ENCODE results near the gene RGR. TPM values are rescaled to one million over a fixed set of nuclear protein-coding genes. Genes with fewer than 3 reads are reported as not detected.

The RGR gene
- total RNA-seq, 8 experiments from 2014 or later = 0.36 to 5.2 (median 1.1) TPM; not detected in 1

DNA sequence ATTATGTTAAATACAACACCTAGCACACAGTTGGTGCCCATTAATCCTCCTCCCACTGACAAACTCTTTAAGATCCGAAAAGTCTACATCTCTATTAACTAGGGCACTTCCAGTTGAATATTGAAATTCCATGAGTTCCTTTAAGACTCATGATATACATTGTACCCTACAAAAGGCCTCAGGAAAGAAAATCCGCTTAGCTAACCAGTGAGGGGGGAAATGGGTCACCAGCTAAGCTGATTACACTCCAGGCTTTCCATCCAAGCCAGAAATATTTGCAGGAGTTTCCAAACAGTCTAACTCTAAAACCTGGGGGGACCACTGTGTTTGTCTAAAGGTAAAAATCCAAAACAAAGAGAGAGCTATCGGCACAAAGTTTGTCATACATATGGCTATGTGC is 18.2 kb upstream of the RGR start:
- Histone ChIP-seq H3K4me1 (replicated peaks in 1 of 2) (peaks cover 0 to 3% of the 10 kb centered on the region in 2 donors), H3K4me3 (no peak overlapping the region), H3K27ac (no peak overlapping the region)
- 18 to 100% (median 52%) methylated on average over 1 to 3 of the region's 3 CpGs; no CpG with 5 or more reads in 4 of the 10 experiments for WGBS, 10 experiments
- no peak for ATAC-seq (replicated peaks in 6 of 8)
- in situ Hi-C loops (cut with MboI; ENCODE audit: low pct_unique_long_range_greater_than_20kb in 2 of 9, low sequenced_read_pairs in 9 of 9, unreplicated experiment in 9 of 9) = no loop called here

DNA sequence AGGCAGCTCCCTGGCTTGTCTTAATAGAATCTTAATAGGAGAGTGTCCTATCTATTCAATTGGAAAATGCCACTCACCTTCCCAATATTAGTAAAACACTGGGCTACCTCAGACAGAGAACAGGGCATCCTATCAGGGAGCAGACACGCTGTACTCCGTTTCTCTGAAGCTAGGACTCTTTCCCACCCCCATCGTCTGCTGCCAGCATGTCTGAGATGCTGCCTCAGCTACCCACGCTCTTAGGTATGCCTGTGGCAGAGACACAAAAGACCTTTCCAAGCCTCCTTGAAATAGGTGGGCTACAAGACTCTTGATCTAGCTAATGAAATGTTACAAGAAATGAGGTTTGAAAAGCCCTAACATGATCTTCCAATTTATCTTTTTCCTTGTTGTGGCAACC is 17.0 kb upstream of the RGR start:
- Histone ChIP-seq H3K4me3 (no peak overlapping the region), H3K4me1 (replicated peaks in 1 of 2) (peaks cover 0 to 3% of the 10 kb centered on the region in 2 donors), H3K27ac (no peak overlapping the region)
- 0 to 82% (median 58%) methylated on average over 1 to 3 of the region's 4 CpGs; no CpG with 5 or more reads in 4 of the 10 experiments for WGBS, 10 experiments
- in situ Hi-C loops (cut with MboI; ENCODE audit: low pct_unique_long_range_greater_than_20kb in 2 of 9, low sequenced_read_pairs in 9 of 9, unreplicated experiment in 9 of 9) = no loop called here
- no peak for ATAC-seq (replicated peaks in 6 of 8)

DNA sequence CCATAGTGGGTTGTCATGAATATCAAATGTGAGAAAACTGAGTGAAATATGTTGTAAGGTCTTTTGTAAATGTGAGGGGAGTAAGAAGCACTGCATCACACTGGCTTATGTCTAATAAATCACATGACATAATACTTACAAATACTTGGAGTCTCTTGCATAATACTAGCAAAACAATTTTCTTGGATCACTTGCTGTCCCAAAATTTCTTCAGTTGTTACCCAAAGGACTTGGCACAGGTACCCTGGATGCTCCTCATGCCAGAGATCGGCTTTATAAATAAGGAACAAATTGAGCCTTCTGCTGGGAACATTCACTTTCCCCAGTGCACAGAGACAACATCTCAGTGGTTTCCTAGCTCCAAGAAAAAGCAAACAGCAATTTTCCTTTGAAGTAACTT is 14.5 kb upstream of the RGR start:
- peak in 1 of 8 experiments; percentile 26 for ATAC-seq (replicated peaks in 6 of 8)
- in situ Hi-C loops (cut with MboI; ENCODE audit: low pct_unique_long_range_greater_than_20kb in 2 of 9, low sequenced_read_pairs in 9 of 9, unreplicated experiment in 9 of 9) = no loop called here
- peaks cover 3 to 13% of the 10 kb centered on the region in 2 donors for H3K4me1 ChIP-seq (replicated peaks in 1 of 2)
- no peak overlapping the region for H3K4me3 ChIP-seq
- no peak overlapping the region for H3K27ac ChIP-seq
- 0 to 100% (median 80%) methylated on average over 1 of the region's 1 CpG; no CpG with 5 or more reads in 5 of the 10 experiments for WGBS, 10 experiments

DNA sequence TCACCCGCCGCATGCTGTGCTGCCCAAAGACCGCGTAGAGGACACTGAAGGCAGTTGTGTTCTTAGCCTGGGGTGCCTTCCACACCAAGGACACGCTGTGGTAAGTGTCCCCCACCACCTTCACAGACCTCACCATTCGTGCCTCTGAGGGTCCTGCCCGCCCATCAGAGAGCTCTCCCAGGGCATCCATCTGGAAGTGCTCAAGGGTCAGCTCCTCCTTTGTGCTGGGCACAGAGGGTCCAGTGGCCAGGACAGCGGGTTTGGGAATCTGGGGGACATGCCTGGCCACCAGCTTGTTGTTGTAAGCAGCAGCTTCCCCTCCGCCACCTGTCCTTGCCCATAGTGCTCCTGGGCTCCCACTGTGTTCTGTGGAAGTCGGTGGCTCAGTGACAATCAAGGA is 12.5 kb upstream of the RGR start:
- in situ Hi-C loops (cut with MboI; ENCODE audit: low pct_unique_long_range_greater_than_20kb in 2 of 9, low sequenced_read_pairs in 9 of 9, unreplicated experiment in 9 of 9) = no loop called here
- no peak for ATAC-seq (replicated peaks in 6 of 8)
- 28 to 100% (median 80%) methylated on average over 1 to 4 of the region's 10 CpGs; no CpG with 5 or more reads in 6 of the 10 experiments for WGBS, 10 experiments
- Histone ChIP-seq H3K4me1 (replicated peaks in 1 of 2) (peaks cover 0 to 13% of the 10 kb centered on the region in 2 donors), H3K4me3 (no peak overlapping the region), H3K27ac (no peak overlapping the region)

DNA sequence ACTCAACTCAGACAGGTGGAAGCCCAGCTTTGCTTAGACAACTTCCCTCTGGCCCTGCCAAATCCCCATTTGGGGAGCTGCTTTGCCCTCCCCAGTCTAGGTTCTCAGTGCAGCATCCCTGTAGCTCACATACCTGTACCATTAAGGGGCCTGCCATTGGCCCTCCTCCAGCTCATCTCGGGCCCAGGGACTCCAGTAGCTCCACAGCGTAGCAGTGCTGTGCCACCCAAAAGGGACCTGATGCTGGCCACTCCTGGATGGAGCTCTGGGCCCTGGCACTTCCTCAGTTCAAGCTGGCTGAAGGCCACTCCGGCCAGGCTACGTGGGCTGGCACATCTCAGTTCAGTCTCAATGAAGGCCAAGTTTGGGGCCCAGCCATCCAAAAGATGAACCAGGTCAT is 10.9 kb upstream of the RGR start:
- no peak for ATAC-seq (replicated peaks in 6 of 8)
- Histone ChIP-seq H3K4me3 (no peak overlapping the region), H3K4me1 (replicated peaks in 1 of 2) (peaks cover 0 to 13% of the 10 kb centered on the region in 2 donors), H3K27ac (peak overlapping the region in 1 of 2 donors; percentile 41)
- 80% methylated on average over 1 of the region's 4 CpGs; no CpG with 5 or more reads in 9 of the 10 experiments for WGBS, 10 experiments
- in situ Hi-C loops (cut with MboI; ENCODE audit: low pct_unique_long_range_greater_than_20kb in 2 of 9, low sequenced_read_pairs in 9 of 9, unreplicated experiment in 9 of 9) = no loop called here

DNA sequence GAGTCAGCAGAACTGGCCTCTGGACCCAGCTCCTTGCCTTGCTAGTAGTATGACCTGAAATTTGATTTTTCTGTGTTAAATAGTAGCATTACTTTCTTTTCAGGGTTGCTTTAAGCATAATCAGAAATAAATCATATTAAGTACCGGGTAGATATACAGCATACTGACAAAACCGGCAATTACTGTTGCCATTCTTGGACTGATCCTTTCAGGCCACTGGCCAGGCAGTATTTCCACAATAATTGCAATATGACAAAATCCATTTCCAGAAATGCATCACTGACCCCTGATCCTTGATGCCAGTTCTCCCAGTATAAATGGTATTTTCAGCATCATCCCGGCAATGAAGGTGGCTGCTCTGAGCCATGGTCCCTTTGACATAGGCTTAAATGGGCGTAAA is 10.4 kb upstream of the RGR start:
- H3K4me1 ChIP-seq (replicated peaks in 1 of 2) = peaks cover 0 to 13% of the 10 kb centered on the region in 2 donors
- H3K4me3 ChIP-seq = no peak overlapping the region
- 37 to 87% (median 73%) methylated on average over 1 to 4 of the region's 4 CpGs; no CpG with 5 or more reads in 2 of the 10 experiments for WGBS, 10 experiments
- ATAC-seq (replicated peaks in 6 of 8) = peak in 5 of 8 experiments; percentile 23 to 89 (median 65)
- in situ Hi-C loops (cut with MboI; ENCODE audit: low pct_unique_long_range_greater_than_20kb in 2 of 9, low sequenced_read_pairs in 9 of 9, unreplicated experiment in 9 of 9) = no loop called here
- H3K27ac ChIP-seq = peak overlapping the region in 1 of 2 donors; percentile 41

DNA sequence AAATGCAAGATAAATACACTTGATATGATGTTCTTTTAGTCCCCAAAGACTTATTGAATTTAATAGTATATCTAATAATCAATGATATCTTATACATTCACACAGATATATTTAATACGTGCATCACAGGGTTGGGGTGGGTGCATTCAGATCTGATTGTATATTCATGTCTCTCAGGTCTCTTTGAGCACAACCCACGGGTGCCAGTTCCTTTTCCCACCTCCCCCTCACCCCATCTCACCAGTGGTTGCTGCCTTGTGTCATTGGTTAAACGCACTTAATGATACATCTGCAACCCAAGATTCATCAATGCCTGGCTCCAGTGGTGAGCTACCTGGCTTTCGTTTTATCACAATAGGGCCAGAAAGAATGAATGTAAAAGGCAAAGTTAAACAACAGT is 9.8 kb upstream of the RGR start:
- Histone ChIP-seq H3K27ac (no peak overlapping the region), H3K4me3 (no peak overlapping the region), H3K4me1 (replicated peaks in 1 of 2) (peaks cover 0 to 13% of the 10 kb centered on the region in 2 donors)
- 17 to 90% (median 38%) methylated on average over 1 to 3 of the region's 4 CpGs; no CpG with 5 or more reads in 5 of the 10 experiments for WGBS, 10 experiments
- no peak for ATAC-seq (replicated peaks in 6 of 8)
- in situ Hi-C loops (cut with MboI; ENCODE audit: low pct_unique_long_range_greater_than_20kb in 2 of 9, low sequenced_read_pairs in 9 of 9, unreplicated experiment in 9 of 9) = no loop called here

DNA sequence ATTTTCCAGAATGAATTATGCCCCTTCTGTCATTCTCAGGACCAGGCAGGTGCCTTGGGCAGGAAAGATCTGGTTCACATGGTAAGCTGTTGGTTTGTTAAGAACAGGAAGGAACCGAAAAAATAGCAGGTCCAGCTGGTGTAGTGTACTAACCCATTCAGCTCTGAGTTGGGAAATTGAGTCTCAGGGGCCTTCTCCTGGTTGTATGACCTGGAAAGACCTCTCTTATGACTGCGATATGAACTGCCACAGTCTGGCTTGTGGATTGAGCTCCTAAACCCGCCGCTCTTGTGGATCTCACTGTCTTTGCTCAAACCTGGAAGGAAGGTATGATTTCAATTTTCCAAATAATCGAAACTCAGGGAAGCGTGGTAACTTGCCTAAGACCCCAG is 8.1 kb upstream of the RGR start:
- H3K27ac ChIP-seq = no peak overlapping the region
- in situ Hi-C loops (cut with MboI; ENCODE audit: low pct_unique_long_range_greater_than_20kb in 2 of 9, low sequenced_read_pairs in 9 of 9, unreplicated experiment in 9 of 9) = no loop called here

DNA sequence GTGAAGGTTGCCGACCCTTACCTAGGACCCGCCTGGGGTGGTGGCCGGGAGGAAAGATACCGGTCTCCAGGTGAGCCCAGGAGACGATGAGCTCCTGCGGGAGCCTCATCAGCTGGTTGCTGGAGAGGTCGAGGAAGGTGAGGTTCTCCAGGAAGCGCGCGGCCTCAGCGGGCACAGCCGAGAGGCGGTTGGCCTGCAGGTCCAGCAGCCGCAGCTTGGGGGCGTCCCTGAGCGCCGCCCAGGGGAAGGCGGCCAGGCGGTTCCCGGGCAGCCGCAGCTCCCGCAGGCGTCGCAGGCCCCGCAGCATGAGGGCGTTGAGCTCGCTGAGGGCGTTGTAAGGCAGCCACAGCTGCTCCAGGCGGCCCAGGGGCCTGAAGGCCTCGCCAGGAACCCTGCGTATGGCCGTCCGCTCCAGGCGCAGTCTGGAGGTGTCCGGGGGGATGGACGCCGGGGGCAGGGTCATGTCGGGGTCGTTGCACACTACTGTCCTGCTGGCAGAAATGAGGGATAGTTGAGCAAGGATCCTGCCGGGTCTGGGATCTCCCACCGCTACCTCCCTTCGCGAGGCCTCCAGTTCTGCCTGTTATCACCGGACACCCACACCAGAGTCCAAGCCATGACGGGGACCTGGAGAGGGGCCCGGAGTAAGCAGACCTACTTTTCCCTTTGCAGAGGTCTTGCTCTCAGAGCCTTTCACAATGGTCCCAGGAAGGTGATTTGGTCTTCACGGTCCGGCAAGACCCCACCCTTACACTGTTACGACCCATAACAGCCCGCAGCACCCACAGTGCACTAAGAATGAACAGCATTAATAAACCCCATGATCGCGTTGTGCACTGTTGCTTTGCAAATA is 7.4 kb upstream of the RGR start:
- no peak overlapping the region for H3K27ac ChIP-seq
- 0 to 100% (median 52%) methylated on average over 1 to 21 of the region's 52 CpGs; no CpG with 5 or more reads in 4 of the 10 experiments for WGBS, 10 experiments
- ATAC-seq (replicated peaks in 6 of 8) = peak in 2 of 8 experiments; percentile 45 to 85
- no peak overlapping the region for H3K4me3 ChIP-seq
- in situ Hi-C loops (cut with MboI; ENCODE audit: low pct_unique_long_range_greater_than_20kb in 2 of 9, low sequenced_read_pairs in 9 of 9, unreplicated experiment in 9 of 9) = no loop called here
- peaks cover 0 to 13% of the 10 kb centered on the region in 2 donors for H3K4me1 ChIP-seq (replicated peaks in 1 of 2)

More for the DNA sequence above, 8.1 kb upstream of the RGR start:
- no peak overlapping the region for H3K4me3 ChIP-seq
- 20 to 100% (median 80%) methylated on average over 1 to 6 of the region's 6 CpGs; no CpG with 5 or more reads in 1 of the 10 experiments for WGBS, 10 experiments
- peaks cover 0 to 13% of the 10 kb centered on the region in 2 donors for H3K4me1 ChIP-seq (replicated peaks in 1 of 2)
- peak in 1 of 8 experiments; percentile 62 for ATAC-seq (replicated peaks in 6 of 8)

DNA sequence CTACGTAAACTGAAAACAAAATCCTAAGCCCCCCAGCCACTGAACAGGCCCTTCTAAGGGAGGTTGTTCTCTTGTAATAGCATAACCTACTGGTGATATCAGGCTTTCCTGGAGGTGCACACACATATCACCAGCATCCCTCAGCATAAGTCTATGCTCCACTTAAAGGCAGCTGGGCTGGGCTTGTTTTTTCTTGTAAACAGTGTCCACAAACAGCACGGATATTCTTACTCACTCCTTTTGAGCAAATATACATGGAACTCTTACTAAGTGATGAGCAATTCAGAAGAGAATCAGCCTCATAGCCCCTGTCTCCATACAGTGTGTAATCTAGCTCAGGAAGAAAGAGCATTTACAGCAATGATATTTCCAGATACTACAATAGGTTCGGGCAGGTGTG is 5.9 kb upstream of the RGR start:
- in situ Hi-C loops (cut with MboI; ENCODE audit: low pct_unique_long_range_greater_than_20kb in 2 of 9, low sequenced_read_pairs in 9 of 9, unreplicated experiment in 9 of 9) = no loop called here
- Histone ChIP-seq H3K27ac (no peak overlapping the region), H3K4me1 (replicated peaks in 1 of 2) (peaks cover 0 to 11% of the 10 kb centered on the region in 2 donors), H3K4me3 (no peak overlapping the region)
- 46 to 100% (median 74%) methylated on average over 1 to 3 of the region's 3 CpGs; no CpG with 5 or more reads in 4 of the 10 experiments for WGBS, 10 experiments
- ATAC-seq (replicated peaks in 6 of 8) = no peak

DNA sequence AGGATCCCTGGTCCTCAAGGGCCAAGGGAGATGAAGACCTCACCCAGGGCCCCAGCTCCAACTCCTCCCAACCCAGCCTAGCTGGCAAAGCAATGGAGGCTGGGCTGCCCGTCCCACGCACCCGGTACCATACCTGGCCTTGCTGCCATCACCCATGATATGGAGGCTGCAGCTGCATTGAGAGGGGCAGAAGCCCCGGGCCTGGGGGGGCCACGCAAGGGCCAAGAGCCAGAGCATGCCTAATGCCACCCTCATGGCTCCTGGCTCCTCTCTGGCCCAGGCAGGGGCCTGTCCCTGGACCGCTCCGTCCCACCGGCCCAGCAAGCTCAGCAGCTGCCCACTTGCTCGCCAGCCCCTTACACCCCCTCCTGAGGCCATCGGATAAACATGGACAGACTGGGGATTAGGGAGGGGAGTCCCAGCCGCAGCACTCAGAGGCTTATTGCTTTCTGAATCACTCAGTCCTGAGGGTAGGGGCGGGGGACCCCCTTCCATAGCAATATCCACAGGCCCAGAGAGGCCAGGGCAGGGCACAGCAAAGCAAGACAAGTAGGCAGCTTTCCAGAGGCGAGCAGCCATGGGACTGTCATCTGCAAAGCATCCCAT is 3.6 kb upstream of the RGR start, which contains the start of gene LRIT1:
TSS of gene LRIT1 (minus strand) at position 362 of the 606 bp plus-strand sequence. CDS start at position 255, 107 bp downstream.
- 0 to 100% (median 93%) methylated on average over 1 to 6 of the region's 13 CpGs; no CpG with 5 or more reads in 4 of the 10 experiments for WGBS, 10 experiments
- no peak within 1 kb of the TSS for H3K4me3 ChIP-seq
- ATAC-seq (replicated peaks in 6 of 8) = no peak
- in situ Hi-C loops (cut with MboI; ENCODE audit: low pct_unique_long_range_greater_than_20kb in 2 of 9, low sequenced_read_pairs in 9 of 9, unreplicated experiment in 9 of 9) = no loop called here
- no peak within 1 kb of the TSS for H3K27ac ChIP-seq
- peaks cover 6 to 17% of the 10 kb centered on the region in 2 donors for H3K4me1 ChIP-seq (replicated peaks in 1 of 2)

DNA sequence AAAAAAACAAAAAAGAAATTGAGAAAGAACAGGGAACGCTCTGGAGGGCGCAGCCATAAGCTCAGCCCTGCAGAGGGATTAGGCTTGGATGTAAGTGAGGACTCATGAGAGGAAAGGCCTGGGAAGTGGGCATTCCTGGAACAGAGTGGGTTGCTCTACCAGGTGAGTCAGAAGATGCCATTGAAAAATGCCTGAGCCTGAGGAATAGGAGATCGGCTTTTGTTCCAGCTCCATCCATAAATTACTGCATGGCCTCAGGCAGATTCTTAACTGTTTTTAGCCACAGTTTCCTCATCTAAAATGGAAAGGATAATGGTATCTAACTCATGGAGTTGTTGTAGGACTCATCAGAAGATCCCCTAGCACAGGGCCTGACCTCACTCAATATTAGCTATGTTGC is 1.1 kb upstream of the RGR start:
- in situ Hi-C loops (cut with MboI; ENCODE audit: low pct_unique_long_range_greater_than_20kb in 2 of 9, low sequenced_read_pairs in 9 of 9, unreplicated experiment in 9 of 9) = no loop called here
- H3K4me3 ChIP-seq = no peak overlapping the region
- ATAC-seq (replicated peaks in 6 of 8) = no peak
- no peak overlapping the region for H3K27ac ChIP-seq
- peaks cover 9 to 17% of the 10 kb centered on the region in 2 donors for H3K4me1 ChIP-seq (replicated peaks in 1 of 2)
- WGBS, 10 experiments = 20 to 100% (median 92%) methylated on average over 1 to 3 of the region's 3 CpGs; no CpG with 5 or more reads in 1 of the 10 experiments

DNA sequence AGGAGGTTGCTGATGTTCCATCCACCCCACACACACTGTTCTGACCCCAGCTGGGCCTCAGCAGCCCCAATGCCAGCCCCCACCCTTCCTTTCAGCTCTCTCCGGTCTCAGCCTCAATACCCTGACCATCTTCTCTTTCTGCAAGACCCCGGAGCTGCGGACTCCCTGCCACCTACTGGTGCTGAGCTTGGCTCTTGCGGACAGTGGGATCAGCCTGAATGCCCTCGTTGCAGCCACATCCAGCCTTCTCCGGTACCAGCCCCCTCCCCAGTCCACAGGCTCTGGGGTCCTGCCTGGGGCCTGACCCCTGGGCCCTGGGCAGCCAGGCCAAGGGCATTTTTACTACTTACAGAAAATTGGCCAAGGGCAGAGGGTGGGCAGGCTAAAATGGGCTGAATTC is 2.6 kb downstream of the RGR start:
- H3K4me3 ChIP-seq = no peak overlapping the region
- ATAC-seq (replicated peaks in 6 of 8) = no peak
- in situ Hi-C loops (cut with MboI; ENCODE audit: low pct_unique_long_range_greater_than_20kb in 2 of 9, low sequenced_read_pairs in 9 of 9, unreplicated experiment in 9 of 9) = no loop called here
- H3K27ac ChIP-seq = no peak overlapping the region
- WGBS, 10 experiments = 43 to 100% (median 84%) methylated on average over 3 to 5 of the region's 6 CpGs; no CpG with 5 or more reads in 6 of the 10 experiments
- H3K4me1 ChIP-seq (replicated peaks in 1 of 2) = peaks cover 9 to 17% of the 10 kb centered on the region in 2 donors

Data from motor neuron (in vitro differentiated cells).